Heart right ventricle (tissue), 16 donors: ENCODE data around the gene NOP10. TPM values are rescaled to one million over a fixed set of nuclear protein-coding genes. Genes with fewer than 3 reads are reported as not detected.
A peak's percentile ranks its signal among the peaks of the same experiment; 100 is the strongest.

Experiments
- ATAC-seq, 8 donors: fragments of 200-7000 bp; cut with Tn5 transposase; one replicate each; pipeline ENCODE4 v1.9.1; 2020; ENCODE audit warnings: mild to moderate bottlenecking in 8 of 8, moderate library complexity in 8 of 8, moderate number of reproducible peaks in 1 of 8
- DNase-seq, 2 donors: peaks; one replicate each; pipeline ENCODE4 v3.0.0-alpha.2; 2020
- H3K27ac ChIP-seq, 10 donors: fragments of 200-600 bp; sonication (generic) in 2 of 10; one replicate each; pipeline versions ENCODE4 v1.5.0 to v1.8.0; 2020 to 2022; ENCODE audit warnings: mild to moderate bottlenecking in 3 of 10
- H3K27me3 ChIP-seq, 7 donors: fragments of 200-600 bp; one replicate each; pipeline ENCODE4 v1.8.0; 2021 to 2022; ENCODE audit warnings: mild to moderate bottlenecking in 2 of 7
- H3K36me3 ChIP-seq, 9 donors: fragments of 200-600 bp; sonication (generic) in 1 of 9; one replicate each; pipeline versions ENCODE4 v1.5.0 to v1.8.0; 2020 to 2022; ENCODE audit warnings: mild to moderate bottlenecking in 2 of 9
- H3K4me1 ChIP-seq, 9 donors: fragments of 200-600 bp; sonication (generic) in 1 of 9; one replicate each; pipeline versions ENCODE4 v1.5.0 to v1.8.0; 2020 to 2022; ENCODE audit warnings: mild to moderate bottlenecking in 4 of 9
- H3K4me3 ChIP-seq, 10 donors: fragments of 200-600 bp; sonication (generic) in 2 of 10; one replicate each; pipeline versions ENCODE4 v1.5.0 to v1.8.0; 2020 to 2022; ENCODE audit warnings: mild to moderate bottlenecking in 7 of 10, moderate library complexity in 2 of 10
- H3K9me3 ChIP-seq, 11 donors: fragments of 200-600 bp in 10 of 11; sonication (generic) in 2 of 11; one replicate each; pipeline versions ENCODE4 v1.5.0 to v1.8.0; 2013 to 2022; ENCODE audit warnings: mild to moderate bottlenecking in 2 of 11, control low read depth in 1 of 11, moderate library complexity in 1 of 11
- CTCF ChIP-seq, 9 donors: fragments of 200-600 bp; sonication (generic) in 2 of 9; IDR thresholded peaks; one replicate each; pipeline versions ENCODE4 v1.5.0 to v1.8.0; 2021 to 2022; ENCODE audit warnings: antibody characterized with exemption in 9 of 9, mild to moderate bottlenecking in 5 of 9, moderate library complexity in 1 of 9
- WGBS, 2 donors: extraction: QIAGEN DNeasy Blood & Tissue Kit; methylation state at CpG; one replicate each; pipeline ENCODE4 v1.1.7; 2013; ENCODE audit warnings: inconsistent platforms in 1 of 2; 5-methylcytosine and 5-hydroxymethylcytosine counted together
- intact Hi-C, 10 donors: fragments of 100-400 bp; cut with DNase I; formaldehyde crosslinking; loops; one replicate each; pipeline versions ENCODE4 v1.11.1 to v1.14.2; 2022
- polyA plus RNA-seq, 2 donors: library from polyadenylated mRNA; stranded (reverse); fragments of 200-250 nt; gene quantifications; one replicate each; pipeline ENCODE4 v1.2.3, GENCODE V29; 2013
- total RNA-seq, 10 donors: library from RNA; stranded (reverse); fragmentation: NEBNext Ultra II Directional in 3 of 10; extraction: Animal tissue kit (Norgen Biotek cat#: 25700) in 3 of 10; gene quantifications; one replicate each; pipeline versions ENCODE4 v1.2.1 to v1.2.4, GENCODE V29; 2021 to 2023
- donor health status: Arrhythmogenic right ventricular cardiomyopathy.
- donor health status: ischemic (EF 13 %, LVEDD 7.1; RV severe dilation, severe dysfunction).
- donor health status: healthy with polysubstance abuse.
- donor health status: DM: no; HTN: yes; CAD: no.
- donor health status: DM: no; HTN: no; CAD: no.
- donor health status: ischemic (EF 25% LVEDD 6.9; RV normal size, moderate dysfunction).
- donor health status: ischemic (EF 25% LVEDD 5.7; RV mildly dilated, moderate dysfunction).
- donor health status: healthy.
- donor health status: DM: yes; HTN: yes; CAD: no.
- donor health status: Ischemic cardiomyopathy.
- donor health status: ischemic (EF 35%, LVEDD 5.7; RV mildly dilated, moderate dysfunction).
- donor health status: nonischemic (EF 11% LVEDD 7.7; RV severe dilation, severe dysfunction).
- donor health status: DM: yes; HTN: yes; CAD: no.
- donor health status: PGD.
- donor health status: ischemic (EF 29% LVEDD 5.4; RV normal size, mild dysfunction).
- donor health status: nonischemic (EF 23%, LVEDD 6.1; RV moderate dilation, normal function).

Gene NOP10
- total and polyA plus RNA-seq, 12 donors = 92.3 to 410 (median 119) TPM

GRCh38 chr15:34329006-34329405 is 13.9 kb downstream of the NOP10 start:
- peaks cover 0 to 3% (median 0%) of the 10 kb centered on the region in 9 donors for H3K36me3 ChIP-seq
- H3K27ac ChIP-seq = no peak overlapping the region
- H3K27me3 ChIP-seq = no peaks in the 10 kb centered on the region
- no peak for TF ChIP-seq CTCF (IDR thresholded peaks at IDR 0.05)
- no peak for DNase-seq
- no peaks in the 10 kb centered on the region for H3K9me3 ChIP-seq
- intact Hi-C loops = loop anchor here in 2 of 10 donors (10.0 kb wide), 2 partner anchors 54 to 64 kb away; no protein-coding TSS in a partner anchor
- H3K4me3 ChIP-seq = no peak overlapping the region
- no peak for ATAC-seq
- H3K4me1 ChIP-seq = peaks cover 0 to 40% (median 9%) of the 10 kb centered on the region in 9 donors
- 78 to 85% methylated on average over 2 of the region's 2 CpGs for WGBS, 2 donors

- H3K27me3 ChIP-seq = no peaks in the 10 kb centered on the region
- no peak for DNase-seq
- peaks cover 0 to 3% (median 0%) of the 10 kb centered on the region in 9 donors for H3K36me3 ChIP-seq
- H3K9me3 ChIP-seq = no peaks in the 10 kb centered on the region
- no peak for ATAC-seq
- intact Hi-C loops = loop anchor here in 2 of 10 donors (10.0 kb wide), 2 partner anchors 53 to 63 kb away; no protein-coding TSS in a partner anchor
- peaks cover 0 to 29% (median 4%) of the 10 kb centered on the region in 9 donors for H3K4me1 ChIP-seq
- H3K4me3 ChIP-seq = no peak overlapping the region
- peak overlapping the region in 3 of 10 donors; percentile 22 to 41 (median 28) for H3K27ac ChIP-seq
- 70 to 80% methylated on average over 4 of the region's 4 CpGs for WGBS, 2 donors
- no peak for TF ChIP-seq CTCF (IDR thresholded peaks at IDR 0.05)
These were observed 15.0 kb downstream of the NOP10 start for GRCh38 chr15:34327906-34328305.

- no peak for TF ChIP-seq CTCF (IDR thresholded peaks at IDR 0.05)
These were observed 17.6 kb downstream of the NOP10 start for GRCh38 chr15:34325368-34325767.

GRCh38 chr15:34324933-34325332 is 18.0 kb downstream of the NOP10 start:
- WGBS, 2 donors = 86 to 94% methylated on average over 1 of the region's 1 CpG
- Histone ChIP-seq H3K9me3 (no peaks in the 10 kb centered on the region), H3K27ac (no peak overlapping the region), H3K4me3 (no peak overlapping the region), H3K4me1 (peaks cover 0 to 20% (median 4%) of the 10 kb centered on the region in 9 donors), H3K36me3 (no peaks in the 10 kb centered on the region), H3K27me3 (no peaks in the 10 kb centered on the region)
- DNase-seq (no peak), ATAC-seq (no peak)
- no peak for TF ChIP-seq CTCF (IDR thresholded peaks at IDR 0.05)
- intact Hi-C loops = loop anchor here in 2 of 10 donors (10.0 kb wide), 2 partner anchors 50 to 60 kb away; no protein-coding TSS in a partner anchor

More at GRCh38 chr15:34325368-34325767, 17.6 kb downstream of the NOP10 start:
- H3K27me3 ChIP-seq = no peaks in the 10 kb centered on the region
- H3K27ac ChIP-seq = no peak overlapping the region
- H3K9me3 ChIP-seq = no peaks in the 10 kb centered on the region
- H3K36me3 ChIP-seq = no peaks in the 10 kb centered on the region
- peaks cover 0 to 20% (median 4%) of the 10 kb centered on the region in 9 donors for H3K4me1 ChIP-seq
- no peak overlapping the region for H3K4me3 ChIP-seq
- ATAC-seq = no peak
- no peak for DNase-seq
- intact Hi-C loops = loop anchor here in 2 of 10 donors (10.0 kb wide), 2 partner anchors 51 to 61 kb away; no protein-coding TSS in a partner anchor
